ENCODE measurements around the gene JUP.

DNA sequence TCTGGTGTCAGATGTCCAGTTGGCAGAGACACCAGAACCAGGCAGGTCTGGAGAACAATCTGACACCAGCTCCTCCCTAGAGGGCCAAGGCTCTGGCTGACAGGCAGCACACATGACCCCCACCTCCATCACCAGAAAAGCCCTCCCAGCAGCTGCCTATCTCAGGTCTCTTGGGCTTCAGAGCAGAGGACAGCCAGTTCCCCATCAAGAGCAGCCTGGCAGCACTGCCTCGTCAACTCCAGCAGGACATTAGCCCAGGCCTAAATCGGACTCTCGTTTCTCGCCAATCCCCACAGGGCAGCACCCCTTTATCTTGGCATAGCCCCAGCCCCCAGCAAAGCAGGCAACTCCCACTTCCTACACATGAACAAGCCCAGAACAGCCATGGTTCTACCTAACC, 4.4 kb downstream of the JUP start:
- TF ChIP-seq, protein P1, sequence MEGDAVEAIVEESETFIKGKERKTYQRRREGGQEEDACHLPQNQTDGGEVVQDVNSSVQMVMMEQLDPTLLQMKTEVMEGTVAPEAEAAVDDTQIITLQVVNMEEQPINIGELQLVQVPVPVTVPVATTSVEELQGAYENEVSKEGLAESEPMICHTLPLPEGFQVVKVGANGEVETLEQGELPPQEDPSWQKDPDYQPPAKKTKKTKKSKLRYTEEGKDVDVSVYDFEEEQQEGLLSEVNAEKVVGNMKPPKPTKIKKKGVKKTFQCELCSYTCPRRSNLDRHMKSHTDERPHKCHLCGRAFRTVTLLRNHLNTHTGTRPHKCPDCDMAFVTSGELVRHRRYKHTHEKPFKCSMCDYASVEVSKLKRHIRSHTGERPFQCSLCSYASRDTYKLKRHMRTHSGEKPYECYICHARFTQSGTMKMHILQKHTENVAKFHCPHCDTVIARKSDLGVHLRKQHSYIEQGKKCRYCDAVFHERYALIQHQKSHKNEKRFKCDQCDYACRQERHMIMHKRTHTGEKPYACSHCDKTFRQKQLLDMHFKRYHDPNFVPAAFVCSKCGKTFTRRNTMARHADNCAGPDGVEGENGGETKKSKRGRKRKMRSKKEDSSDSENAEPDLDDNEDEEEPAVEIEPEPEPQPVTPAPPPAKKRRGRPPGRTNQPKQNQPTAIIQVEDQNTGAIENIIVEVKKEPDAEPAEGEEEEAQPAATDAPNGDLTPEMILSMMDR (IDR thresholded peaks at IDR 0.05) = no peak
- TF ChIP-seq, protein P2, sequence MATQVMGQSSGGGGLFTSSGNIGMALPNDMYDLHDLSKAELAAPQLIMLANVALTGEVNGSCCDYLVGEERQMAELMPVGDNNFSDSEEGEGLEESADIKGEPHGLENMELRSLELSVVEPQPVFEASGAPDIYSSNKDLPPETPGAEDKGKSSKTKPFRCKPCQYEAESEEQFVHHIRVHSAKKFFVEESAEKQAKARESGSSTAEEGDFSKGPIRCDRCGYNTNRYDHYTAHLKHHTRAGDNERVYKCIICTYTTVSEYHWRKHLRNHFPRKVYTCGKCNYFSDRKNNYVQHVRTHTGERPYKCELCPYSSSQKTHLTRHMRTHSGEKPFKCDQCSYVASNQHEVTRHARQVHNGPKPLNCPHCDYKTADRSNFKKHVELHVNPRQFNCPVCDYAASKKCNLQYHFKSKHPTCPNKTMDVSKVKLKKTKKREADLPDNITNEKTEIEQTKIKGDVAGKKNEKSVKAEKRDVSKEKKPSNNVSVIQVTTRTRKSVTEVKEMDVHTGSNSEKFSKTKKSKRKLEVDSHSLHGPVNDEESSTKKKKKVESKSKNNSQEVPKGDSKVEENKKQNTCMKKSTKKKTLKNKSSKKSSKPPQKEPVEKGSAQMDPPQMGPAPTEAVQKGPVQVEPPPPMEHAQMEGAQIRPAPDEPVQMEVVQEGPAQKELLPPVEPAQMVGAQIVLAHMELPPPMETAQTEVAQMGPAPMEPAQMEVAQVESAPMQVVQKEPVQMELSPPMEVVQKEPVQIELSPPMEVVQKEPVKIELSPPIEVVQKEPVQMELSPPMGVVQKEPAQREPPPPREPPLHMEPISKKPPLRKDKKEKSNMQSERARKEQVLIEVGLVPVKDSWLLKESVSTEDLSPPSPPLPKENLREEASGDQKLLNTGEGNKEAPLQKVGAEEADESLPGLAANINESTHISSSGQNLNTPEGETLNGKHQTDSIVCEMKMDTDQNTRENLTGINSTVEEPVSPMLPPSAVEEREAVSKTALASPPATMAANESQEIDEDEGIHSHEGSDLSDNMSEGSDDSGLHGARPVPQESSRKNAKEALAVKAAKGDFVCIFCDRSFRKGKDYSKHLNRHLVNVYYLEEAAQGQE (IDR thresholded peaks at IDR 0.05; ENCODE audit: insufficient read depth in 1 of 2, low read depth in 2 of 2, low read length in 1 of 2) = no peak
- TF ChIP-seq POLR2AphosphoS5 (IDR thresholded peaks at IDR 0.05; ENCODE audit: low read depth, low read length) (no peak), TCF7L2 (IDR thresholded peaks at IDR 0.05; ENCODE audit: low read depth, low read length) (no peak), SIN3A (IDR thresholded peaks at IDR 0.05; ENCODE audit: borderline replicate concordance, insufficient read depth, low read depth, low read length) (no peak)
